Lower lobe of right lung (tissue), 2 donors: ENCODE data around the gene ZNF367. TPM values are rescaled to one million over a fixed set of nuclear protein-coding genes. Genes with fewer than 3 reads are reported as not detected.

Experiments
- ATAC-seq, 2 donors: fragments of 200-7000 bp; cut with Tn5 transposase; one replicate each; pipeline ENCODE4 v1.9.1; 2020 to 2022; ENCODE audit warnings: mild to moderate bottlenecking in 2 of 2, moderate library complexity in 2 of 2
- DNase-seq: peaks from one replicate; pipeline ENCODE4 v3.0.0-alpha.2; 2020
- H3K27ac ChIP-seq: fragments of 200-600 bp; one replicate; pipeline ENCODE4 v1.8.0; 2022
- H3K27me3 ChIP-seq: fragments of 200-600 bp; one replicate; pipeline ENCODE4 v1.8.0; 2022; ENCODE audit warnings: low read depth
- H3K36me3 ChIP-seq: fragments of 200-600 bp; one replicate; pipeline ENCODE4 v1.8.0; 2022; ENCODE audit warnings: mild to moderate bottlenecking
- H3K4me1 ChIP-seq: fragments of 200-600 bp; one replicate; pipeline ENCODE4 v1.8.0; 2022
- H3K4me3 ChIP-seq: fragments of 200-600 bp; one replicate; pipeline ENCODE4 v1.8.0; 2022; ENCODE audit warnings: mild to moderate bottlenecking
- H3K9me3 ChIP-seq: fragments of 200-600 bp; one replicate; pipeline ENCODE4 v1.8.0; 2022
- CTCF ChIP-seq: fragments of 200-600 bp; IDR thresholded peaks from one replicate; pipeline ENCODE4 v1.8.0; 2022; ENCODE audit warnings: antibody characterized with exemption, mild to moderate bottlenecking
- intact Hi-C: fragments of 100-400 bp; cut with DNase I; formaldehyde crosslinking; loops from one replicate; pipeline ENCODE4 v1.11.0; 2022
- total RNA-seq: library from RNA; stranded (reverse); fragmentation: NEBNext Ultra II Directional; extraction: Animal tissue kit (Norgen Biotek cat#: 25700); gene quantifications from one replicate; pipeline ENCODE4 v1.2.1, GENCODE V29; 2021
- donor health status: DM: no; HTN: yes; CAD: no; lungs with severe emphysema.

ZNF367 gene
- total RNA-seq, 1 donor from 2014 or later, result 1.1 TPM

GRCh38 chr9:96340707-96341106 lies 77.5 kb downstream of the ZNF367 start:
- intact Hi-C loops, result no loop called here
- Histone ChIP-seq H3K27me3 (no peaks in the 10 kb centered on the region), H3K27ac (no peak overlapping the region), H3K9me3 (no peaks in the 10 kb centered on the region), H3K4me1 (peaks cover 12% of the 10 kb centered on the region), H3K36me3 (peaks cover 5% of the 10 kb centered on the region), H3K4me3 (no peak overlapping the region)
- DNase-seq (no peak), ATAC-seq (no peak)
- TF ChIP-seq CTCF, result no peak

GRCh38 chr9:96338299-96338698 lies 79.9 kb downstream of the ZNF367 start:
- no peak for TF ChIP-seq CTCF
- H3K36me3 ChIP-seq, result peaks cover 11% of the 10 kb centered on the region
- no peaks in the 10 kb centered on the region for H3K4me1 ChIP-seq
- intact Hi-C loops, result no loop called here
- no peak overlapping the region for H3K4me3 ChIP-seq
- DNase-seq (no peak), ATAC-seq (no peak)
- no peaks in the 10 kb centered on the region for H3K9me3 ChIP-seq
- no peaks in the 10 kb centered on the region for H3K27me3 ChIP-seq
- H3K27ac ChIP-seq, result no peak overlapping the region

Other genes starting within 250 kb of the ZNF367 start
- gene HSD17B3, start 116.2 kb downstream of the ZNF367 start, total RNA-seq, result 1.1 TPM
- 32.4 TPM for gene SLC35D2, start 34.7 kb downstream of the ZNF367 start, total RNA-seq
- 9.8 TPM for gene HABP4, start 31.8 kb upstream of the ZNF367 start, total RNA-seq
- gene CDC14B, start 201.5 kb upstream of the ZNF367 start, total RNA-seq, result 16.0 TPM
- 28.0 TPM for gene PRXL2C, start 236.9 kb upstream of the ZNF367 start, total RNA-seq